Vagina (tissue), 2 donors: ENCODE results near the gene SMOC2. TPM values are rescaled to one million over a fixed set of nuclear protein-coding genes. Genes with fewer than 3 reads are reported as not detected.

ENCODE experiments used
- DNase-seq, 2 donors: peaks; one replicate each; pipeline ENCODE4 v3.0.0-alpha.2; 2017; ENCODE audit errors: extremely low spot score in 2 of 2
- H3K27ac ChIP-seq: fragments of 200-600 bp; sonication (generic); one replicate; pipeline ENCODE4 v1.5.1; 2019
- H3K27me3 ChIP-seq: fragments of 200-600 bp; sonication (generic); one replicate; pipeline ENCODE4 v1.5.1; 2019
- H3K36me3 ChIP-seq, 2 donors: fragments of 200-600 bp; sonication (generic); one replicate each; pipeline ENCODE4 v1.5.1; 2017 to 2019
- H3K4me1 ChIP-seq: fragments of 200-600 bp; sonication (generic); one replicate; pipeline ENCODE4 v1.5.1; 2019
- H3K4me3 ChIP-seq, 2 donors: fragments of 200-600 bp; sonication (generic); 1 replicate in 1 of 2; 2 replicates in 1 of 2; pipeline ENCODE4 v1.5.1; 2016 to 2019
- H3K9me3 ChIP-seq: fragments of 200-600 bp; sonication (generic); one replicate; pipeline ENCODE4 v1.5.1; 2019
- CTCF ChIP-seq, 3 experiments: fragments of 450-650 bp in 2 of 3; fragments of 200-600 bp in 1 of 3; sonication (generic) in 1 of 3; IDR thresholded peaks; one replicate each; pipeline ENCODE4 v1.5.1; 2017 to 2019; ENCODE audit warnings: antibody characterized with exemption in 3 of 3, mild to moderate bottlenecking in 2 of 3, moderate library complexity in 2 of 3
- POLR2A ChIP-seq, 2 donors: fragments of 450-650 bp; IDR thresholded peaks; one replicate each; pipeline ENCODE4 v1.6.1; 2017; ENCODE audit warnings: antibody characterized with exemption in 2 of 2, mild to moderate bottlenecking in 2 of 2, moderate library complexity in 2 of 2
- POLR2AphosphoS5 ChIP-seq, 2 donors: sonication (generic); formaldehyde crosslinking; IDR thresholded peaks; one replicate each; pipeline ENCODE4 v1.9.0; 2017; ENCODE audit warnings: antibody characterized with exemption in 2 of 2, mild to moderate bottlenecking in 2 of 2, low read depth in 1 of 2; ENCODE audit not compliant: insufficient read depth in 1 of 2
- intact Hi-C: fragments of 100-400 bp; cut with DNase I; formaldehyde crosslinking; loops from one replicate; pipeline ENCODE4 v1.15.1; 2023
- total RNA-seq: library from RNA; depleted of rRNA; stranded (reverse); fragments of >200 nt; gene quantifications from one replicate; pipeline ENCODE4 v1.2.3, GENCODE V29; 2016

SMOC2 gene
- total RNA-seq, 1 donor from 2014 or later, result 22.1 TPM

GRCh38 chr6:168578036-168578435 is 137.1 kb downstream of the SMOC2 start:
- Histone ChIP-seq H3K27ac (no peak overlapping the region), H3K4me1 (peaks cover 7% of the 10 kb centered on the region), H3K4me3 (no peak overlapping the region), H3K36me3 (no peaks in the 10 kb centered on the region), H3K9me3 (no peaks in the 10 kb centered on the region), H3K27me3 (no peaks in the 10 kb centered on the region)
- TF ChIP-seq POLR2AphosphoS5 (IDR thresholded peaks at IDR 0.05; ENCODE audit: insufficient read depth in 1 of 2, low read depth in 1 of 2) (no peak), CTCF (IDR thresholded peaks at IDR 0.05) (no peak), POLR2A (IDR thresholded peaks at IDR 0.05) (no peak)
- peak in 1 of 2 donors; percentile 19 for DNase-seq
- intact Hi-C loops, result no loop called here

- no peaks in the 10 kb centered on the region for H3K27me3 ChIP-seq
- DNase-seq, result no peak
- intact Hi-C loops, result no loop called here
- no peaks in the 10 kb centered on the region for H3K9me3 ChIP-seq
- no peaks in the 10 kb centered on the region for H3K36me3 ChIP-seq
- H3K4me3 ChIP-seq, result no peak overlapping the region
- H3K27ac ChIP-seq, result no peak overlapping the region
- TF ChIP-seq POLR2AphosphoS5 (IDR thresholded peaks at IDR 0.05; ENCODE audit: insufficient read depth in 1 of 2, low read depth in 1 of 2) (no peak), CTCF (IDR thresholded peaks at IDR 0.05) (no peak), POLR2A (IDR thresholded peaks at IDR 0.05) (no peak)
- no peaks in the 10 kb centered on the region for H3K4me1 ChIP-seq
Observed at GRCh38 chr6:168581236-168581635, 140.3 kb downstream of the SMOC2 start.

- TF ChIP-seq CTCF (IDR thresholded peaks at IDR 0.05) (no peak), POLR2AphosphoS5 (IDR thresholded peaks at IDR 0.05; ENCODE audit: insufficient read depth in 1 of 2, low read depth in 1 of 2) (no peak), POLR2A (IDR thresholded peaks at IDR 0.05) (no peak)
- DNase-seq, result no peak
- Histone ChIP-seq H3K4me3 (no peak overlapping the region), H3K4me1 (no peaks in the 10 kb centered on the region), H3K36me3 (no peaks in the 10 kb centered on the region), H3K9me3 (no peaks in the 10 kb centered on the region), H3K27me3 (no peaks in the 10 kb centered on the region), H3K27ac (no peak overlapping the region)
- intact Hi-C loops, result no loop called here
Observed at GRCh38 chr6:168581706-168582105, 140.7 kb downstream of the SMOC2 start.

- TF ChIP-seq POLR2AphosphoS5 (IDR thresholded peaks at IDR 0.05; ENCODE audit: insufficient read depth in 1 of 2, low read depth in 1 of 2), result no peak
- TF ChIP-seq POLR2A (IDR thresholded peaks at IDR 0.05), result no peak
- no peak for TF ChIP-seq CTCF (IDR thresholded peaks at IDR 0.05)
- Histone ChIP-seq H3K9me3 (no peaks in the 10 kb centered on the region), H3K4me3 (no peak overlapping the region), H3K36me3 (no peaks in the 10 kb centered on the region), H3K4me1 (no peaks in the 10 kb centered on the region), H3K27ac (no peak overlapping the region), H3K27me3 (no peaks in the 10 kb centered on the region)
- intact Hi-C loops, result no loop called here
- no peak for DNase-seq
Observed at GRCh38 chr6:168582571-168582981, 141.6 kb downstream of the SMOC2 start.

GRCh38 chr6:168583126-168583525 is 142.1 kb downstream of the SMOC2 start:
- no peak overlapping the region for H3K4me3 ChIP-seq
- no peaks in the 10 kb centered on the region for H3K36me3 ChIP-seq
- TF ChIP-seq CTCF (IDR thresholded peaks at IDR 0.05) (no peak), POLR2A (IDR thresholded peaks at IDR 0.05) (no peak), POLR2AphosphoS5 (IDR thresholded peaks at IDR 0.05; ENCODE audit: insufficient read depth in 1 of 2, low read depth in 1 of 2) (no peak)
- H3K27ac ChIP-seq, result no peak overlapping the region
- H3K9me3 ChIP-seq, result no peaks in the 10 kb centered on the region
- intact Hi-C loops, result no loop called here
- DNase-seq, result no peak
- no peaks in the 10 kb centered on the region for H3K27me3 ChIP-seq
- no peaks in the 10 kb centered on the region for H3K4me1 ChIP-seq
